Left forelimb (tissue), 1 donor: ENCODE results near the gene SGCD.
A peak's percentile ranks its signal among the peaks of the same experiment; 100 is the strongest.

Source experiments
- DNase-seq: peaks from one replicate; pipeline ENCODE4 v3.0.0-alpha.2; 2018; ENCODE audit warnings: low spot score

SGCD gene

DNA sequence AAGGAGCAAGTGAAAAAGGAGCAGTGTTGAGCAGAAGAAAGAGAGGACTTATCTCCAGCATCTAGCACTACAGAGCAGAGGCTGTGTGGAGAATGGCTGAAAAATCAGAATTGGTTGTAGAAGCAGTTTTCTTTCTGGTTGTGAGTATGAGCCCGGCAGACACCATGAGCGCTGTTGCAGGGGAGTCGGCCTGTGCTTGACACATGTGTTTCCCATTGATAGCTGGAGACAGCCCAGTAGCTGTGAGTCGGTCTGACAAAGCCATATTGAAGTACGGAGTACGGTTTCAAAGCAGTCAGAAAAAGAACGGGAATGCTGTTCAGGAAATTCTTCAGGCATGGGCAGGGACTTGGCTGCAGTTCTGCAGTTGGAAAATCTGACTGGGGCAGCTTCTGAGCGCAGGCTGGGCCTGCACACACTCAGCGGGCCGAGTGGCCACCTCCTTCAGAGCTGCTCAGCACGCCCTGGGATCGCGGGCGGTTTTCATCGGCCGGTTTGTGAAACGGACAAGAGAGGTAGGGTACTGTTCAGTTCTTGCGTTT is at the start of gene SGCD:
Gene SGCD, plus strand, starts transcription at position 447 of the 542 bp plus-strand sequence.
- DNase-seq = peak; percentile 91

DNA sequence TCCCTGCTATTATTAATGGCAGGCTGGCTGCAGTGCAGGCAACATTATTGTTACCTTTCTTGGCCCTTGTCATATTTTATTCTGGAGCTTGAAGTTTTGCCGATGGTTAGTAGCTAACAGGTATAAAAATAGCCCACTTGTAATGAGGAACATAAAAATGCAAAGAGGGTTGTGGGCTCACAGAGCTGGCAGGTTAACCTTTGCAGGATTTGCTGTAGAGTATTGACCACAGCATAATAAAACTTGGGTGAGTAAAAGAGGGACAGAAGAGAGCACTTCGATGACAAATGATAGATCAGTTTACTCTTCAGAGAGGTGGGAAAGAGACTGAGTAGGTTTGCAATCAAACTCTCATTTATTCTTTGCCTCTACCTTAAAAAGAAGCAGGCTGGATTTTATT is 49.7 kb upstream of the SGCD start:
- no peak for DNase-seq

- DNase-seq = no peak
These were observed 31.5 kb upstream of the SGCD start for GRCh38 chr5:156295431-156295830.

GRCh38 chr5:156310115-156310514 is 16.8 kb upstream of the SGCD start:
- no peak for DNase-seq

GRCh38 chr5:156312897-156313694 is 13.9 kb upstream of the SGCD start:
- DNase-seq = no peak

GRCh38 chr5:156314416-156314815 is 12.5 kb upstream of the SGCD start:
- no peak for DNase-seq

- DNase-seq = no peak
These were observed 4.3 kb upstream of the SGCD start for GRCh38 chr5:156322666-156323065.

DNA sequence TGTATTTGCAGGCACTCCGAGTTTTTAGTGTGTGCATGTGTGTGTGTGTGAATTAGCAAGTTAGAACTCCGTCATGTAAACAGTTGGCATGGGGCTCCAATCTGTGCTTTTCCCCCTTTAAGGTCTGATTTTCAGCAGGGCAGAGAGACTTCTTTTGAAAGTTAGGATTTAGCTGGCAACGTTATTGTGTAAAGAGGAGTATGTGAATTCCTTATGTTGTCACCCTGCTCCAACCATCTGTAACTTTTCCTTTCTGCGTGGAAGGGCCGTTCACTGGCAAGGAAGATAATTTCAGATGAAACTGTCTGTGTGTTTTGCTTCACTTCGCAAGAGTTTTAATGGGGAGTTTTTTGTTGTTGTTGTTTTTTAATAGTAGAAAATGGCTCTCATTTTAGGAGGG is 332 bp downstream of the SGCD start:
- DNase-seq = no peak

DNA sequence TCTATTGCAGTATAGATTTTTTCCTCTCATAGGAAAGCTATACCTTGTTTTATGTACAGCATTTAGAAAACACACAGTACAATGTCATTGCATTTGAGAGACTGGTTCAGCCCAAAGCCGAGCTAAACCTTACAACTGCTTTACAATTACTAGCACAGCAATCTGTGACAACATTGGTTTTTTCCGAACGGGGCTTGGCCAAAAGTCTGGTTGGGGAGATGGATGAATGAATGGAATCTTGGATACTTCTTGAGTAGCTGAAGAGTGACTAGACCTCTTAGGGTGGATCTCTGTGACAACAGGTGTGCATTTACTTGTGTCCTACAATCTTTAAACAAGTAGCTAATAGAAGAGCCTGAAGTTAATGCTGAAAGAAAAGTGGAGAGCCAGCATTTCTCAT is 1.2 kb downstream of the SGCD start:
- no peak for DNase-seq

GRCh38 chr5:156328766-156329165 is 1.8 kb downstream of the SGCD start:
- DNase-seq = no peak

DNA sequence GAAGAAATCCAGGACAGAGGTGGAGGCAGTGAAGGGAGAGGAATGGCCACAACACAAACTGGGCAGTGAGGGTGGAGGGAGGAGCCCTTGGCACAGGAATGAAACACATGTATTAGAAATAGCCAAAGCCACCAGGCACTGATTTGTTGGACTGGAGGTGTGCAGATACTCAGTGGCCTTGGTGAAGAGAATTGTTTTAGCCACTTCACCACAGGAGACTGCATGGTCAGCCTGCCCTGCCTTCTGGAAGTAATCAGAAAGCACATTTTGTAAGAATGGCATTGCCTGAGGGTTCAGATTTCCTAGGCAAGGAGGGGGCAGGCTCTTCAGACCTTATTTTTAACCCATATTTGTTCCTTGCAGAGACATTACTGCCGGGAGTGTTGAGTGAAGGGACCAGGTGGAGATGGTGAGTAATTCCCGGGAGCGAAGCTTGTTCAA is 2.2 kb downstream of the SGCD start:
- no peak for DNase-seq

GRCh38 chr5:156330141-156330870 is 3.3 kb downstream of the SGCD start:
- DNase-seq = no peak

DNA sequence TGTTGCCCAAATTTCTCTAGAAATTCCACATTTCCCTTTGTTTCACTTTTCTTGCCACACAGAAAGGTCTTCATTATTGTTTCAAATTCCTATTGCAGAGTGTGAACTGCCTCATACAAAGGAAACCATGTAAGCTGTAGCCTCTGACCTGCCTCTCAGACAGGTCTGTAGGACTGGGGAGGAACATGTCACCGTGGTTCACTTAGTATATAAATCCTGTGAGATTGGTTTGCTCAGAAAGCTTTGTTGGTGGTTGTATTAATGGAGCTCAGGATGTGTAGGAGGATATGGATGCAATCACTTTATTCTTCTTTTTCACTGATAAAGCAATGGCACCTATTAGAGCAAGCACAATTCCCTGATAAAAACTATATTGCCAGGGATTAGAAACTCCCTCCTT is 4.2 kb downstream of the SGCD start:
- no peak for DNase-seq

- no peak for DNase-seq
These were observed 4.9 kb downstream of the SGCD start for GRCh38 chr5:156331845-156332244.

- DNase-seq = no peak
These were observed 5.3 kb downstream of the SGCD start for GRCh38 chr5:156332245-156332644.

DNA sequence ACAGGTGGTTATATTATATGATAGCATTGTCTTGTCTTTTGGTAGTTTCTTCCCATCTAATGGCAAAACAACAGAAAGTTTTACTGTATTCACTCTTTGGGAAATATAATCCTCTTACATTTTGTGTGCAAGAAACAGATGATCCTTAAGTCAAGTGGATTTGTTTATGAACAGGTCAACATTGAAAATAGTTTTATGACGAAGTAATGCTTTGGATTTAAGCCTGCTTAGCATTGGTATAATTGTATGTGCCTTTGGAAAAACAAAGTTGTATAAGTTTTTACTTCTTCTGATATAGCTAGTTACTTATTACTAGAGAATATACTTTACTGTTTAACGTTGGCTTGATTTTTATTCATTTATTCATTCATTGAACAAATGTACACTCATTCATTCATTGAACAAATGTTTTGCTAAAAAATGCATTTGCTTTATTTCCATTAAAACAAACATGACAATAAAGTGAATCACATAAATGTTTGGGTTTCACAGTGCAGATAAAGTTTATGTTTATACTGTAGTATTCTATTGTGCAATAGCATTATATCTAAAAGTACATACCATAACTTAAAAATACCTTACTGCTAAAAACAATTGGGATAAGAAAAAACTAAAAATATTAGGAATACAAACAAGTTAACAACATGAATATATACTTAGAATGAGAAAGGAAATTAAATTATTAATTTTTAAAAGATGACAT is 12.3 kb downstream of the SGCD start:
- DNase-seq = no peak

DNA sequence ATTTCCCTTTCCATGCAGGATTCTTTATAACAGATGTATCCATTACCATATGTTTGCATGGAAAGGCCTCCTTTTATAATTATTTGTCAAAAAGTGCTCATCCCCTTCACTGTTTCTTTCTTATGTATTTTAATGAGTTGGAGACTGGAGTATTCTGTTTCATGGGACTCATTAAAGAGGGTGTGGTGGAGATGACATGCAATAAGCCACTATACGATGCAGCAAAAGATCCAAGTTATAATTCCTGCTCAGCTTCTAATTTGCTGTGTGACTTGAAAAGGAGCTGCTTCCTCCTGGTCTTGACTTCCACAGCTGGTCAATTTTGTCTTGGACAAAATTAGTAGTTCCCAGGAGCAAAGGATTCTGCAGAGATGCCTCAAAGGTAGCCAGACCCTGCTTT is 13.9 kb downstream of the SGCD start:
- DNase-seq = no peak

DNA sequence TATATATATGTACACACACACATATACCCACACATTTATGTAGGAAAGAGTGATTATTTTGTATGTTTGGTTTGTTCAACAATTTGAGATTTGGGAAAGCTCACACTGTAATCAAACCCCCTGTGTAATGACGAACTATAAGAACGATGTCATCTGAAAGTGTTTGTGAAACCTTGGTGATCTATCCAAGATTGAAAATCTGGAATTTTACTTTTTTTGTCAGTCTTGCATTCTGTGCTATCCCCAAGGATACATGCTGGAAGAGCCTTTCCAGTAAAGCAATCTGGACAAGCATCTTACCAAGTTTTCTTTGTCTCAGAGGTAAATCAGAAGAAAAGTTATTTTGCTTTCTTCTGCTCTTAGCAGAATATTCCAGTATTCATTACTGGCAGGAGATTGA is 23.3 kb downstream of the SGCD start:
- no peak for DNase-seq

GRCh38 chr5:156351423-156351822 is 24.5 kb downstream of the SGCD start:
- no peak for DNase-seq

DNA sequence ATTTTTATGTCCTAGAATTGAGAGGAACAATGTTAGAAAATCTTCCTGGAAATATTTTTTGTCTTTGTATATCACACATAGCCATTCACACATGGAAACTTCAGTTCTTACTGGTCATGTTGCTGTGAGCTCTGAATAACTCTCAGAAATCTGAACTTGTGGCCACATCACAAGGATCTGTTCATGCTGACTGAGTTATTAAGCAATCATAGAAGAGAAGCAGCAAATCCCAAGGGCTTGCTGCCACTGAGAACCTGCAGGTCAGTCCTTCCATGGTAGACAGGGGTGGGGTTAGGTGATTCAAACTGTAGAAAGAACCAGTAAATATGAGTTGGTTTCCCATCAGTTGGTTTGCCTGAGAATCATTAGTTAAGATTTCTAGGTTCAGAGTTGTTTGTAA is 27.6 kb downstream of the SGCD start:
- no peak for DNase-seq

GRCh38 chr5:156356238-156356637 is 29.3 kb downstream of the SGCD start:
- no peak for DNase-seq

GRCh38 chr5:156359476-156359875 is 32.5 kb downstream of the SGCD start:
- DNase-seq = no peak
